HG02884 (cell line): ENCODE data around the gene SLC6A6.

Source experiments
- ATAC-seq: cut with Tn5 transposase; IDR thresholded peaks from one replicate; pipeline ENCODE4 v1.9.1; 2021; ENCODE audit warnings: mild to moderate bottlenecking, moderate library complexity; ENCODE audit not compliant: unreplicated experiment

SLC6A6 gene

GRCh38 chr3:14517601-14518431, 115.4 kb downstream of the SLC6A6 start:
- ATAC-seq = no peak

- ATAC-seq = no peak
Observed at GRCh38 chr3:14518432-14518802, 116.0 kb downstream of the SLC6A6 start.

GRCh38 chr3:14518893-14519292, 116.5 kb downstream of the SLC6A6 start:
- no peak for ATAC-seq

- no peak for ATAC-seq
Observed at GRCh38 chr3:14519406-14519805, 117.0 kb downstream of the SLC6A6 start.

- no peak for ATAC-seq
Observed at GRCh38 chr3:14520149-14520548, 117.7 kb downstream of the SLC6A6 start.

GRCh38 chr3:14520967-14521366, 118.6 kb downstream of the SLC6A6 start:
- ATAC-seq = no peak

GRCh38 chr3:14521611-14522010, 119.2 kb downstream of the SLC6A6 start:
- no peak for ATAC-seq

GRCh38 chr3:14522129-14522691, 119.8 kb downstream of the SLC6A6 start:
- ATAC-seq = no peak

GRCh38 chr3:14522768-14523167, 120.4 kb downstream of the SLC6A6 start:
- ATAC-seq = no peak

- ATAC-seq = no peak
Observed at GRCh38 chr3:14523792-14524191, 121.4 kb downstream of the SLC6A6 start.

GRCh38 chr3:14524311-14524711, 121.9 kb downstream of the SLC6A6 start:
- ATAC-seq = no peak

GRCh38 chr3:14524920-14525660, 122.7 kb downstream of the SLC6A6 start:
- no peak for ATAC-seq

GRCh38 chr3:14525685-14526631, 123.6 kb downstream of the SLC6A6 start:
- no peak for ATAC-seq

GRCh38 chr3:14528081-14528480, 125.7 kb downstream of the SLC6A6 start:
- no peak for ATAC-seq

GRCh38 chr3:14531856-14532395, 129.5 kb downstream of the SLC6A6 start:
- ATAC-seq = no peak

GRCh38 chr3:14532691-14533456, 130.5 kb downstream of the SLC6A6 start:
- no peak for ATAC-seq

GRCh38 chr3:14533457-14533958, 131.1 kb downstream of the SLC6A6 start:
- ATAC-seq = no peak

GRCh38 chr3:14534516-14535191, 132.2 kb downstream of the SLC6A6 start:
- no peak for ATAC-seq

GRCh38 chr3:14535616-14536015, 133.2 kb downstream of the SLC6A6 start:
- ATAC-seq = no peak
